Vagina (tissue), 2 donors: ENCODE measurements around the gene LIPG. TPM values are rescaled to one million over a fixed set of nuclear protein-coding genes. Genes with fewer than 3 reads are reported as not detected.

Experiments
- DNase-seq, 2 donors: peaks; one replicate each; pipeline ENCODE4 v3.0.0-alpha.2; 2017; ENCODE audit errors: extremely low spot score in 2 of 2
- H3K27ac ChIP-seq: fragments of 200-600 bp; sonication (generic); one replicate; pipeline ENCODE4 v1.5.1; 2019
- H3K27me3 ChIP-seq: fragments of 200-600 bp; sonication (generic); one replicate; pipeline ENCODE4 v1.5.1; 2019
- H3K36me3 ChIP-seq, 2 donors: fragments of 200-600 bp; sonication (generic); one replicate each; pipeline ENCODE4 v1.5.1; 2017 to 2019
- H3K4me1 ChIP-seq: fragments of 200-600 bp; sonication (generic); one replicate; pipeline ENCODE4 v1.5.1; 2019
- H3K4me3 ChIP-seq, 2 donors: fragments of 200-600 bp; sonication (generic); 1 replicate in 1 of 2; 2 replicates in 1 of 2; pipeline ENCODE4 v1.5.1; 2016 to 2019
- H3K9me3 ChIP-seq: fragments of 200-600 bp; sonication (generic); one replicate; pipeline ENCODE4 v1.5.1; 2019
- CTCF ChIP-seq, 3 experiments: fragments of 450-650 bp in 2 of 3; fragments of 200-600 bp in 1 of 3; sonication (generic) in 1 of 3; IDR thresholded peaks; one replicate each; pipeline ENCODE4 v1.5.1; 2017 to 2019; ENCODE audit warnings: antibody characterized with exemption in 3 of 3, mild to moderate bottlenecking in 2 of 3, moderate library complexity in 2 of 3
- POLR2A ChIP-seq, 2 donors: fragments of 450-650 bp; IDR thresholded peaks; one replicate each; pipeline ENCODE4 v1.6.1; 2017; ENCODE audit warnings: antibody characterized with exemption in 2 of 2, mild to moderate bottlenecking in 2 of 2, moderate library complexity in 2 of 2
- POLR2AphosphoS5 ChIP-seq, 2 donors: sonication (generic); formaldehyde crosslinking; IDR thresholded peaks; one replicate each; pipeline ENCODE4 v1.9.0; 2017; ENCODE audit warnings: antibody characterized with exemption in 2 of 2, mild to moderate bottlenecking in 2 of 2, low read depth in 1 of 2; ENCODE audit not compliant: insufficient read depth in 1 of 2
- intact Hi-C: fragments of 100-400 bp; cut with DNase I; formaldehyde crosslinking; loops from one replicate; pipeline ENCODE4 v1.15.1; 2023
- total RNA-seq: library from RNA; depleted of rRNA; stranded (reverse); fragments of >200 nt; gene quantifications from one replicate; pipeline ENCODE4 v1.2.3, GENCODE V29; 2016

LIPG gene
- total RNA-seq, 1 donor from 2014 or later: 1.7 TPM

- no peak overlapping the region for H3K4me3 ChIP-seq
- H3K4me1 ChIP-seq: peaks cover 18% of the 10 kb centered on the region
- DNase-seq: no peak
- TF ChIP-seq POLR2AphosphoS5 (IDR thresholded peaks at IDR 0.05; ENCODE audit: insufficient read depth in 1 of 2, low read depth in 1 of 2) (no peak), POLR2A (IDR thresholded peaks at IDR 0.05) (no peak), CTCF (IDR thresholded peaks at IDR 0.05) (no peak)
- no peak overlapping the region for H3K27ac ChIP-seq
- no peaks in the 10 kb centered on the region for H3K36me3 ChIP-seq
- H3K9me3 ChIP-seq: no peaks in the 10 kb centered on the region
- no peaks in the 10 kb centered on the region for H3K27me3 ChIP-seq
- intact Hi-C loops: no loop called here
These were observed 748 bp downstream of the LIPG start for GRCh38 chr18:49562481-49563129.

GRCh38 chr18:49563130-49563540, 1.3 kb downstream of the LIPG start:
- H3K36me3 ChIP-seq: no peaks in the 10 kb centered on the region
- H3K9me3 ChIP-seq: no peaks in the 10 kb centered on the region
- no peak for DNase-seq
- H3K27ac ChIP-seq: no peak overlapping the region
- H3K4me1 ChIP-seq: peaks cover 18% of the 10 kb centered on the region
- H3K27me3 ChIP-seq: no peaks in the 10 kb centered on the region
- no peak overlapping the region for H3K4me3 ChIP-seq
- intact Hi-C loops: no loop called here
- no peak for TF ChIP-seq POLR2A (IDR thresholded peaks at IDR 0.05)
- TF ChIP-seq POLR2AphosphoS5 (IDR thresholded peaks at IDR 0.05; ENCODE audit: insufficient read depth in 1 of 2, low read depth in 1 of 2): no peak

- intact Hi-C loops: no loop called here
- peaks cover 18% of the 10 kb centered on the region for H3K4me1 ChIP-seq
- H3K27me3 ChIP-seq: no peaks in the 10 kb centered on the region
These were observed 2.1 kb downstream of the LIPG start for GRCh38 chr18:49563701-49564517.

GRCh38 chr18:49564518-49564834, 2.6 kb downstream of the LIPG start:
- Histone ChIP-seq H3K9me3 (no peaks in the 10 kb centered on the region), H3K27me3 (no peaks in the 10 kb centered on the region), H3K36me3 (no peaks in the 10 kb centered on the region), H3K4me1 (peaks cover 18% of the 10 kb centered on the region), H3K4me3 (no peak overlapping the region), H3K27ac (no peak overlapping the region)
- intact Hi-C loops: no loop called here
- no peak for DNase-seq
- TF ChIP-seq CTCF (IDR thresholded peaks at IDR 0.05): no peak
- TF ChIP-seq POLR2AphosphoS5 (IDR thresholded peaks at IDR 0.05; ENCODE audit: insufficient read depth in 1 of 2, low read depth in 1 of 2): no peak
- TF ChIP-seq POLR2A (IDR thresholded peaks at IDR 0.05): no peak

More at GRCh38 chr18:49563701-49564517, 2.1 kb downstream of the LIPG start:
- Histone ChIP-seq H3K36me3 (no peaks in the 10 kb centered on the region), H3K27ac (no peak overlapping the region), H3K4me3 (no peak overlapping the region), H3K9me3 (no peaks in the 10 kb centered on the region)
- no peak for TF ChIP-seq CTCF (IDR thresholded peaks at IDR 0.05)
- DNase-seq: no peak

- Histone ChIP-seq H3K9me3 (no peaks in the 10 kb centered on the region), H3K4me1 (peaks cover 18% of the 10 kb centered on the region), H3K4me3 (no peak overlapping the region), H3K27ac (no peak overlapping the region), H3K36me3 (no peaks in the 10 kb centered on the region), H3K27me3 (no peaks in the 10 kb centered on the region)
- intact Hi-C loops: no loop called here
- no peak for DNase-seq
- no peak for TF ChIP-seq POLR2AphosphoS5 (IDR thresholded peaks at IDR 0.05; ENCODE audit: insufficient read depth in 1 of 2, low read depth in 1 of 2)
- TF ChIP-seq POLR2A (IDR thresholded peaks at IDR 0.05): no peak
These were observed 3.2 kb downstream of the LIPG start for GRCh38 chr18:49565101-49565500.

- Histone ChIP-seq H3K36me3 (no peaks in the 10 kb centered on the region), H3K4me1 (peaks cover 16% of the 10 kb centered on the region), H3K27ac (no peak overlapping the region), H3K9me3 (no peaks in the 10 kb centered on the region), H3K27me3 (no peaks in the 10 kb centered on the region), H3K4me3 (no peak overlapping the region)
- intact Hi-C loops: no loop called here
- no peak for DNase-seq
- no peak for TF ChIP-seq POLR2AphosphoS5 (IDR thresholded peaks at IDR 0.05; ENCODE audit: insufficient read depth in 1 of 2, low read depth in 1 of 2)
- TF ChIP-seq POLR2A (IDR thresholded peaks at IDR 0.05): no peak
- TF ChIP-seq CTCF (IDR thresholded peaks at IDR 0.05): no peak
These were observed 3.8 kb downstream of the LIPG start for GRCh38 chr18:49565612-49566011.
